Cardiac septum (tissue), 1 donor: ENCODE results near the gene FAM9C. TPM values are rescaled to one million over a fixed set of nuclear protein-coding genes. Genes with fewer than 3 reads are reported as not detected.
"Not testable (repeated sequence)": the region's sequence is repeated elsewhere in the genome, so short reads cannot be mapped to it uniquely, and the experiment has no call there.

Experiments used
- DNase-seq: peaks from one replicate; pipeline ENCODE4 v3.0.0-alpha.2; 2020; ENCODE audit warnings: low spot score
- intact Hi-C: fragments of 100-400 bp; cut with DNase I; formaldehyde crosslinking; loops from one replicate; pipeline ENCODE4 v1.14.0; 2022
- total RNA-seq: library from RNA; stranded (reverse); fragmentation: NEBNext Ultra II Directional; extraction: Animal tissue kit (Norgen Biotek cat#: 25700); gene quantifications from one replicate; pipeline ENCODE4 v1.2.1, GENCODE V29; 2021
- donor health status: DM: no; HTN: no; CAD: no.

FAM9C gene
- total RNA-seq, 1 donor from 2014 or later: not detected

DNA sequence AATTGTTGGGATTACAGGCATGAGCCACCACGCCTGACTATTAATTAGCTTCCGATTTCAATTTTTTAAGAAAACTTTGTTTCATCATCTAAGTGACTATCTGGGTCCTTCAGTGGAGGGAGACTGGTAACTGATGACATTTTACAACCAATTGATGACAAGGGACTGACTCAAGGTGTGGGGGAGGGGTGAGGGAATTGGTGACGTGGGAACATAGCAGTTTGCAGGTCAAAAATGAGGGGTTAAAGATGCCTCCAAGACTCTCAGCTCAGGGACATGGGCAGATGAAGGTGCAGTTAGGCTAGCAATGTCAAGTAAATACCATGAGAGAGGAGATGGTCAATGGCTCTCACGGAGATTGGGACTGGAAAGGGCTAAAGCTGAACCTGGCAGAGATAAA is 5.7 kb upstream of the FAM9C start:
- no peak for DNase-seq
- intact Hi-C loops: loop anchor here (5.0 kb wide), 1 partner anchor 47 kb away; no protein-coding TSS in a partner anchor

DNA sequence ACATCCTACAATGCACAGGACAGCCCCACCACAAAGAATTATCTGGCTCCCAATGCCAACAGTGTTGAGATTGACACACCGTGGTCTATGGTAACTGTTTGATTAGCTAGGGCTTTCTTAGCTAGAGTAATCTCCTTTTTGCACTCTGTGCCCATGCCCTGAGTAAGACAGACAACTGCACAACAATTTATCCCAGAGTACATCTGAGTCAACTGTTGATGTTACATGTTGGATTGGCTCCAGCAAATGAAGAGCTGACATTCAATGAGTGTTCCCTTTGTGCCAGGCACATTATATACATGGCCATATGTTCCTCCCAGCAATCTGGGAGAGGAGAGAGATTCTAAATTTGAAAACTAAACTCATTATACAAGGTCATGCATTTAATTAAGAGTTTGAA is 3.9 kb upstream of the FAM9C start:
- no peak for DNase-seq
- intact Hi-C loops: no loop called here

DNA sequence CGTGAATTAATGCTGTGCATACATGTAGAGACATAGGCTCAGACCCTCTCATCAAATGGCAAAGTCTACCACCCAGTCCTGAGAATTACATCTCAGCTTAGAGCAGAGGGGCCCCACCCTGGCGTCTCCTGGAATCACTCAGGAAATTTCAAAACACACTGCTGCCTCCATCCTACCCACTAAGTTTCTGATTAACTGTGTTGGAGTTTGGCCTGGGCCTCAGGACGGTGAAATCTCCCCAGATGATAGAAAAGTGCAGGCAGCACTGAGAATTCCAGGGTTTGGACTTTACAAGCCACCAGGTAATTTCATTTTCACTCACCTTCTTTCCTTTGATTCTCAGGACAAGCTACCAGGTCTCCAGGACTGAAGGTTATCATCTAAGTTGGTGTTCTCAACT is 3.3 kb upstream of the FAM9C start:
- intact Hi-C loops: no loop called here

DNA sequence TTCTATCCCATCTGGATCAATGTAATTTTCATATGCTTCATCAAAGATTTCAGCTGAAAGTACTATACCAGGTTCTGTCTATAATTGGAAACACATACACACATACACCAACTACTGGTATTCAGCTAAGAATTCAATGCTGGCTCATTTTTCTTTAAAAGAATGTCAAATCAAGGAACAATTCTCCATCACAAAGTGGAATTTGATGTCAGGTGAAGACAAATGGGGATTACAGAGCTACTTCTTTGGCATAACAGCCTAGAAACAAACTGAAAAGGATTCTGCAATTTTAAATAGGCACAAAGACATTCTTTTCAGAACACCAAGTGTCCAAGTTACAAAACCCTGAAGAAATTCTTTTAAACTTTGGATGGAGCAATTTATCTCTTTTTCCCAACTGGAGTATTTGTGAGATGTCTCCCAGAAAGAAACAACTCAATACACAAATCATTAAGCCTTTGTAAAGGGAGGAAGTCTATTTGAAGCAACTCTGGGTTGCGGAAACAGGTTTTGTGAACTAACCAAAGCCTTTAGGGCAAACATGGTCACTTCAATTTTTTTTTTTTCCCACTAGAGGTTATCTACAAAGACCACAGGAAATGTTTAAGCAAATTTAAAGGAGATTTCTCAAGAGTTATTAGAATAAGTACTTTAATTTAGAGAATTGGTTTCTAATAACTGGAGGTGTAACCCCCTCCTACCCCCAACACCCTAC is 1.9 kb upstream of the FAM9C start:
- intact Hi-C loops: no loop called here

More for the DNA sequence above, 3.3 kb upstream of the FAM9C start:
- no peak for DNase-seq

DNA sequence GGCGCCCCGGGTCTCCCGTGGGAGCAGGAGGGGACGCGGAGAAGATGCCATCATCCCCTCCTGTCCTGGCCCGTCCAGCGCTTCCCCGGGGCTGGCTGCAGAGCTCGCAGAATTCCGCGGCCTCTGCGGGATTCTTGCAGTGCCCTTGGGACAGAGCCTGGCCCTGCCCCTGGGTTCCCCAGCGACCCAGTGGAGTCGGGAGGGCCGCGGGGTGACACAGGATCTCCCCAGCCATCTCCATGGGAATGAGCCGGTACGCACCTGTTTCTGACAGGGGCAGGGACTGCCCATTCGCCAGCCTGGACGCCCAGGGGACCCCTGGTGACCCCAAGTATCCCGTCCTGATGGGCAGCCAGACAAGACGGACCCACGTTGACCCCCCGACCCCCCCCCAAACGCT is 482 bp downstream of the FAM9C start:
- no peak for DNase-seq
- intact Hi-C loops: no loop called here

More for the DNA sequence above, 1.9 kb upstream of the FAM9C start:
- DNase-seq: no peak

DNA sequence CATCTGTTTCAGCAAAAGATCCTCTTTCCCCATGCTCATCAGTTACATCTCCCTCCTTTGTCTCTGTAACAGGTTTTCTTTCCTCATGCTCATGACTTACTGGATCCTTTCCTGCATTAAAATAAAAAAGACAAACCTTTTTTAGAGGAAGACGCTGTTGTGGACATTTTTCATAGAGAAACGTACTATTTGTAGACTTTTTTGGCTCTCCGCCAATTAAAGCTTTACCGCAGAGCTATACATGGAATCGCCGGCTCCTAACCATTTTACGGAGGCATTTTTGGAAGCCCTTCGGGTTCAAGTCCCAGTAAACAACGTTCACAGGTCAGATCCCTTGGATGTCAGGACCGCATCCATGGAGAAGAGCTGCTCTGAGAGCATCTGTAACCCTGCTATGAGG is 1.3 kb downstream of the FAM9C start:
- intact Hi-C loops: no loop called here
- no peak for DNase-seq

DNA sequence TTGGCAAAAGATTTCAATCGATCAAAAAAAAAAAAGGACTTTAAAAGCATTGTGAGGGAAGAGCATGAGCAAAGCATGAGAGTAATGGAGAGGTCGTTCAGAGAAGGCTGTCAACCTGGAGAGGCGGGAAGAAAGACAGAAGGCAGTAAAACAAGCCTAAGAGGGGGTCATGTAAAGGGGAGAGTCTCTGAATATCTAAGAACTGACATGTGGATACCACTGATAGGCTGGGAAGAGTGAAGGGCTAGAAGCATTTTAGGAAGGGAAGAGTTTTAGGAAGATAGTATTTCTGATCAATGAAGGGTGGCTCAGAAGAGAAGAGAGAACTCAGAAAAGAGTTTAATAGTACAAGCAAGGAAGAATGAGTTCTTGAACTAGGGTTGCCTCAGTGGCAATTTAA is 7.5 kb downstream of the FAM9C start:
- DNase-seq: no peak
- intact Hi-C loops: no loop called here

DNA sequence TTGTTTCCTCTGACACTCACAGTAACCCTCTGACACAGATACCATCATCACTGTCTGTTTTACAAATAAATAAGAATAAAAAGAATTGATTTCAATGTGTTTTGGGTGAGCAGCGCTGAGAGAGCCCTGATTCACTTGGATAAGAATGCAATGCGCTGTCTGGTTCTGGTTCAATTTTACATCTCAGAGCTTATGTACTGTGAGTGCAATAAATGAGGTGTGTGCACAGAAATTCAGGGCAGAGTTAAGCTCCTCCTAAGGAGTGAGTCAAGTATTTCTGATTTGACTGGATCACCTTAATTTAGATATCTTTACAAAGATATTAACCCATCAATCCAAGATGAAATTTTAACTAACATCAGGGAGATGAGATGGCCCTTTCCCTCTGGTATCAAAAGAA is 11.2 kb downstream of the FAM9C start:
- intact Hi-C loops: no loop called here
- DNase-seq: no peak

DNA sequence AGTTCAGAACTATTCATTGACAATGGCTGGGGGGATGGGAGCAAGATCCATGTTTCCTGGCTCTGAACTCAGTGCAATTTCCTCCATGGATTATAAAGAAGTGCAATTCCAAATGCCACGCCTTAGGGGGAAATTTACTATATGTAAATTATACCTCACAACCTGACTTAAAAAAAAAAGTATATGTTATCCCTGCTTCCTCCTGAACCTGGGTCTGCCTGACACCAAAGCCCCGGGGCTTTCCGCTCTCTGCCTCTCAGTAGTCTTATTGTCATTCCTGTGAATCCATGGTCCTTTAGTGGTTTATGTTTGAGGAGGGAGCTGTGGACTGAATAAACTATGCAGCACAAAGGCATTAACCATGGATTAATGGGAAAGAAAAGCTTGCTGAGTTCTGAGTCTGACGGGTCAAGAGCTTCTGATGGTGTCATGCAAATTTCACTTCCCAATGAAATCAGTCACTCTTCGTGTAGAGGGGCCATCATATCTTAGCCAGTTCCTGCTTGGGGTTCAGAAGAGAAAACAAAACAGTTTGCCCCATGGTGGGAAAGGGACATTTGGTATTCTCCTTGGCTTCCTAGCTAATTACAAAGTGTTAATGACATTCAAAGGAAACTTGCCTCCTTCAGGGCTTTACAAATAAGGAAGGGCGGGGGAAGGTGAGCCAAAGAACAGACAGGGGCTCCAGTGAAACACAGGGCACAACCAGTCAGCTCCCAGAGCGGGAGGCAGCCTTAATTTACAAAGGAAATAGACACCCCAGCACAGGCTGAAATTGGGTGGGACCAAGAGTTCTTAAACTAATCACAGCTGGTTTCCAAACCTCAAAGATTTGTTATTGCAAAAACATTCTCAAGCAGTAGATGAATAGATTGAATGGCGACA is 14.3 kb downstream of the FAM9C start:
- DNase-seq: no peak
- intact Hi-C loops: loop anchor here (5.0 kb wide), 1 partner anchor 48 kb away; no protein-coding TSS in a partner anchor

DNA sequence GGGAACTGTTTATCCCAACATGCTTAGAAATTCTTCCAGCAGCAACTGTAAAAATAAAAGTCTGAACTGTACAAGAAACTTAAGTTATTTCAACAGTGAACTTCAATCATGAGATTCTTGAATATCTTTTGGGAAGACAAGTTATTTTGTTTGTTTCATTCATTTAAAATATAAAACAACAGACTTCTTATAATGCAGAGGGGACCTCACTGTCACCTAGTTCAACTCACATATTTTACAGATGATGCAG is 14.9 kb downstream of the FAM9C start:
- intact Hi-C loops: loop anchor here (5.0 kb wide), 1 partner anchor 47 kb away; no protein-coding TSS in a partner anchor
- no peak for DNase-seq

DNA sequence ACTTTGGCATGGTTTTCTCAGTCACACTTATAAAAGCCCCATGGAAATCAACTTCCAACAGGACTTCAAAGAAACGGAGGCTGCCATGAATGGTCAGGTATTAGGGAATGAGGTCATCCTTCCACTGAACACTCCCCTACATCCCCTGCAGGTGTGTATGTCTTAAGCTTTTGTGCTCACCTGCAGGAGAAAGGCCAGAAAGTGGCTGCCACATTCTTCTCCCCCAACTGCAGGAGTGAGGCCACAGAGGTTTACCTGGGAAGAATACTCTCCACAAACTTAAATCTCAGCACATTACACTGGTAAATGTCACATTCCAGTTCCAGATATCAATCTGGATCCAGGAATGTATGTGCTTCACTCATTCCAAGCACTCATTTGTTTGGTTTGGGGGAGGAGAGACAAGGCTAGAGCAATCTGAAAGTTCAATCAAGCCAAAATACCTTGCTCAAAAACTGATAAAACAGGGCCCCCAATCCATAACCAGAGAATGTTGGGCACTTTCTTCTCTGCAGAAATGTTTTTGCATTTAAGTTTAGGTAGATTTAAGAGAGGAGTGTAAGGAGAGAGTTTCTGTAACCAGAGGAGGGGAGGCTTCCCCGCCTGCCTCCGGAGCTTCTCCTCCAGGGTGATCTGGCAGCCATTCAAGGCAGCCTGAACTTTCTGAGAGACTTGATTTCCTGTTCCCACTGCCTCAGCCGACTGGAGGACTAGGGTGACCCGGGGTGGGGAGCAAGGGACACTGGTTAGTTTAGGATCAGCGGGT is 15.4 kb downstream of the FAM9C start:
- no peak for DNase-seq
- intact Hi-C loops: loop anchor here (5.0 kb wide), 1 partner anchor 47 kb away; no protein-coding TSS in a partner anchor

DNA sequence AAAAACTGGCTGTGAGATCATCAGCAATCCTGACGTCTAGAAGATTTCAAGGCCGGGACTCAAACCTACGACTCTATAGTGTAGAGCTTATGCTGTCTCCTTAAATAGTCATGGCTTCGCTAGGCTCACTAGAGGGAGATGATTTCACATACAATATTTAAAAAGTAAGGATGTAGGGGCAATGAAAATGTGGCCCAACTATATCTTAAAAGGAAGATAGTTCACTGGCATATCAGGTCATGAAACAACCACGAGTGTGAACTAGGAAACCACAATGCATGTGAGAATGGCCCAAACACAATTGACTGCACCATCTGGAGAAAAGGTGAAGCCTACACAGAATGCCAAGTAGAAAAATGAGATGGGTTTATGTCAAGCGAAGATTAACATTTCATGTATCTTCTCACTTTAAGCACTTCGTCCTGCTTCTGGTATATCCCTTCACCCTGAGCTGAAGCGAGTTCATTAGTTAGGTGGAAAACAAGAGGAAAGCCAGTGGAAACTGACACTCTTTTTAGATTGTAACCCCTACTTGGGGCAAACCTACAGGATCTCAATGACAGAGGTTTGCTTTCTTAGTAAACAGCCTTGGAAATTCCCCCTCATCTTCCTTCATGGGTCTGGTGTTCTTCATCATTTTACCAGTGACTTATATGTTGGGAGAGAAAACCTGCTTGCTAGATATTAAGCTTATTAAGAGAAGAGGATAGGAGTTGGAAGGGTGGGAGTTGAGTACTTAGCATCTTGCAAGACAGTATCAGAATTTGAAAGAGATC is 17.4 kb downstream of the FAM9C start:
- intact Hi-C loops: loop anchor here (5.0 kb wide), 1 partner anchor 45 kb away; no protein-coding TSS in a partner anchor
- no peak for DNase-seq

DNA sequence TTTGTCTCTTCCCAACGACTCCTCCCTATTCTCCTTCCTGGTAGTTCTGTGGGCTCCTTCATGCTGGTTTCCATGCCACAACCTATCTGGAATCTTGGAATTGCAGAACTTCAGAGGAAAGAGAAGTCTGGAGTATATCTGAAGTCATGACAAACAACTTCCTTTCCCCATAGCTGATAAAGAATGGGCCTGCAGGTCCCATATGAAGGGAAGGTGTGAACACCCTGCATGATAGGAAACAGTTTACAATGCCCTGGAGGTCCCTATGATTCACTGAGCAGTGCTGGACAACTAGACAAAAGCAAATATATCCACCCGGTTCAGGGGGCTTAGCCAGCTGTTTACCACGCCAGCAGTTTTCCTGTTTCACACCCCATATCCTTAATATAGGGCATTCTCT is 19.4 kb downstream of the FAM9C start:
- DNase-seq: no peak
- intact Hi-C loops: loop anchor here (5.0 kb wide), 1 partner anchor 43 kb away; no protein-coding TSS in a partner anchor

DNA sequence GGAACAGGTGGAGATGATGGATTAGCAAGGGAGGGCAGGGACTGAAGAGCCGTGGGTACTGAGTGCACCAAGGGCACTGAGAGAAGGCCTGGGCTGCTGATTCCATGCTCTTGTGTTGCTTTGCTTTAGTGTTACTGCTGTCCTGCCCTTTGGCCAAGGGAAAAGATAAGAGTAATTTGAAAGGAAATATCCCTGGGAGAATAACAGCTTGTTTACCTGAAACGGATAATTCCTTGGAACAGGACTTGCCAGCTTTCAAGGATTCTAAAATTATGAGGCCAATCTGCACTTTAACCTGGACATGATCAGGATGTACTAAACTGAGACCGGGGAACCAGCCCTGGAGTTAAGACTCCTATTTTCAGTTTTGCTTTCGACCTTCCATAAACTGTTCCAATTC is 20.4 kb downstream of the FAM9C start:
- no peak for DNase-seq
- intact Hi-C loops: no loop called here

DNA sequence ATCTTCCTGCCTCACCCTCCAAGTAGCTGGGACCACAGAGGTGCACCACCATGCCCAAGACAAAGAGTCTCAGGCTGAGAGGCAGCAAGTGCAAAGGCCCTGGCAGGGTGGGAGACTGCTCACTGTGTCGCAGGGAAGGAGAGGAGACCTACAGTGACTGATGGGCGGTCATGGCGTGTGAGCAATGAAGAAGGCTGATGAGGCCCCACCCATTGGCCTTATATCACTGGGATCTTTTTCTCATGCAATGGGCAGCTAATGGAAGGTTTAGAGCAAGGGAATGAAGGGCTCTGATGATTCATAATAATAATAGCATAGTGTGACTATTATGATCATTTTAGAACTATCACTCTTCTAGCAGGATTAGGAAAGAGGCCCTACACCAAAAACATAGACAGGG is 20.9 kb downstream of the FAM9C start:
- DNase-seq: no peak
- intact Hi-C loops: no loop called here

DNA sequence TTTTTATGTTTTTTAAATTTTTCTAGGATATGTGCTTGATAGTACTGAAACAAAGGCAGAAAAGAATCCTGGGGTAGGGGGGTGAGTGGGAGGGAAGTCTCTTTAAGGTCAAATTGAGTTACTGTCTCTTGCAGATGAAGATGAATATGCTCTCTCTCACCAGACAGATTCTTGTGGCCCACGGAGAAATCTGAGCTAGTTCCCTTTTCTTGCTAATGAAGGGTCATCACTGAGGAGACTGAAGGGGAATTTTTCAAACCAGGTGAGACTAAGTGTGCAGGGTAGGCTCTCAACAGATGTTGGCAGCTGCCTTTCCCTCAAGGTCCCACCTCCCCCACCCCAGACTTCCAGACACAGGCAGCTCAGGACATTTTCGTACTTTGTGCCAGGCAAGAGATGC is 21.5 kb downstream of the FAM9C start:
- no peak for DNase-seq
- intact Hi-C loops: no loop called here

DNA sequence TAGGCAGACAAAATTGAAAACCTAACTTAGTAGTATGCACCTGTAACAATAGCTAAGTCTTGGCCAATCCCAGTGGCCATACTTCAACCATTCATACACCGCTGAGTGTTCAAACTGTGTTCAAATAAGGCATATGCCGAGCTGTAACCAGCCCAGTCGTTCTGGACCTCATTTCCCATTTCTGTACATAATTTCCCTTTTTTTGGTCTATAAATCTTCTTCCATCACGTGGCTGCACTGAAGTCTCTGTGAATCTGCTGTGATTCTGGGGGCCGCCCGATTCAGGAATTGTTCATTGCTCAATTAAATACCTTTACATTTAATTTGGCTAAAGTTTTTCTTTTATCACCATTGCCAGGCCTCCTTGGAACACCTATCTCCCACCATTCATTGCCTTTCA is 27.7 kb downstream of the FAM9C start:
- DNase-seq, intact Hi-C loops: not testable (repeated sequence)

DNA sequence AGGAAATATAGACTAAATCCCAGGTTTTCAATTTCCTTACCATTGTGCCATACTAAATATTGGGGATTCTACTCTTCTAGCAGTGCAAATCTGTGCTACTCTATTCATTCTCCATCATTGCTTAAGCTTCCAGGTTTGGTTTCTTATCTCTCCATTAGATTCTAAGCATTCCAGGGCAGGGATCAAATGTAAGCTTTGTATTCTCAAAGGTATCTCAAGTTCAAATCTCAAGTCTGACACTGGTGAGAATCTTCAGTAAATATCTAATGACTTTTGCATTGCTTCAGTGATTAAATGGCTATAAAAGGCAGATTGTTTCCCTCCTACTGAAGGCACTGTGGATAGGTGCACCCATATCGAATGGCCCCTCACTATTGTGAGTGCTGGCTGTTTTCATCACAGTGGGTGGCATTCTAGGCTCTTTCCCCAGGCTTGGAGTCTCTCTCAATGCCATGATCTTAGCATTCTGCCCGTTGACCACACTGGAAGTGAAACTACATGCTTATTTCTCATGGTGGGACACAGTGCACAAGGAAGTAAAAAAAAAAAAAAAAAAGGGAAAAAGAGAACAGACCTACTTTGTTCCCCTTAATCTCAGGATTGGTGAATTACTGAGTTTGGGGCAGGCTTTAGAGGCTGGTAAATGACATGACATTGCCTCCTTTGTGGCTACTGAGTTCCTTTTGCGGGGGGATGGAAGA is 28.7 kb downstream of the FAM9C start:
- intact Hi-C loops: no loop called here
- no peak for DNase-seq
